ENCODE results near the gene CYP2W1. TPM values are rescaled to one million over a fixed set of nuclear protein-coding genes. Genes with fewer than 3 reads are reported as not detected.

Gene CYP2W1
- total RNA-seq, result not detected
- polyA plus RNA-seq, result not detected

GRCh38 chr7:983004-983615 lies at the start of gene CYP2W1:
Gene CYP2W1, plus strand, starts transcription at chr7:983181. Its CDS starts 31 bp downstream, at chr7:983212.
- POLR2A ChIA-PET (ENCODE audit: partially characterized antibody), result no interaction called here
- intact Hi-C loops (cut with micrococcal nuclease), result no loop called here
- H3K27me3 Mint-ChIP-seq, result peaks cover 3 to 4% of the 10 kb centered on the region in 2 donors

GRCh38 chr7:934469-935163 lies 48.4 kb upstream of the CYP2W1 start:
- Mint-ChIP-seq H3K36me3 (no peaks in the 10 kb centered on the region), H3K27ac (no peak overlapping the region), H3K4me3 (no peak overlapping the region), H3K9me3 (no peaks in the 10 kb centered on the region), H3K4me1 (peaks cover 7 to 11% (median 7%) of the 10 kb centered on the region in 4 donors), H3K27me3 (no peaks in the 10 kb centered on the region)
- Histone ChIP-seq H3K4me3 (ENCODE audit: low read length in 2 of 2) (no peak overlapping the region), H3K27ac (ENCODE audit: low read depth, low read length) (no peak overlapping the region), H3K36me3 (ENCODE audit: insufficient read depth, low read length) (no peaks in the 10 kb centered on the region), H3K9me3 (ENCODE audit: control insufficient read depth in 1 of 2, low read length in 2 of 2) (no peaks in the 10 kb centered on the region), H3K4me1 (ENCODE audit: insufficient read depth, low read length) (peaks cover 5% of the 10 kb centered on the region), H3K27me3 (ENCODE audit: insufficient read depth, low read length) (no peaks in the 10 kb centered on the region)
- ChIA-PET CTCF (ENCODE audit: partially characterized antibody) (no interaction called here), POLR2A (ENCODE audit: partially characterized antibody) (no interaction called here)
- DNase-seq, result no peak
- intact Hi-C loops (cut with micrococcal nuclease), result no loop called here

More at GRCh38 chr7:983004-983615, at the start of gene CYP2W1:
- Mint-ChIP-seq H3K4me1 (peaks cover 0 to 3% (median 0%) of the 10 kb centered on the region in 4 donors), H3K9me3 (no peaks in the 10 kb centered on the region), H3K4me3 (no peak within 1 kb of the TSS), H3K27ac (no peak within 1 kb of the TSS), H3K36me3 (no peaks in the 10 kb centered on the region)
- H3K4me1 ChIP-seq (ENCODE audit: insufficient read depth, low read length), result no peaks in the 10 kb centered on the region
- H3K27me3 ChIP-seq (ENCODE audit: insufficient read depth, low read length), result no peaks in the 10 kb centered on the region
- no peak for DNase-seq
- no peaks in the 10 kb centered on the region for H3K36me3 ChIP-seq (ENCODE audit: insufficient read depth, low read length)
- CTCF ChIA-PET (ENCODE audit: partially characterized antibody), result no interaction called here
- H3K9me3 ChIP-seq (ENCODE audit: control insufficient read depth in 1 of 2, low read length in 2 of 2), result no peaks in the 10 kb centered on the region
- H3K27ac ChIP-seq (ENCODE audit: low read depth, low read length), result no peak within 1 kb of the TSS
- H3K4me3 ChIP-seq (ENCODE audit: low read length in 2 of 2), result no peak within 1 kb of the TSS

- H3K27me3 ChIP-seq (ENCODE audit: insufficient read depth, low read length), result no peaks in the 10 kb centered on the region
- POLR2A ChIA-PET (ENCODE audit: partially characterized antibody), result no interaction called here
- no peaks in the 10 kb centered on the region for H3K27me3 Mint-ChIP-seq
- intact Hi-C loops (cut with micrococcal nuclease), result no loop called here
- no peak overlapping the region for H3K27ac Mint-ChIP-seq
- no peak overlapping the region for H3K4me3 Mint-ChIP-seq
- peaks cover 0 to 4% of the 10 kb centered on the region in 2 donors for H3K36me3 Mint-ChIP-seq
- H3K9me3 ChIP-seq (ENCODE audit: control insufficient read depth in 1 of 2, low read length in 2 of 2), result peaks cover 0 to 2% of the 10 kb centered on the region in 2 donors
- no peak overlapping the region for H3K27ac ChIP-seq (ENCODE audit: low read depth, low read length)
- no peak overlapping the region for H3K4me3 ChIP-seq (ENCODE audit: low read length in 2 of 2)
- peaks cover 5% of the 10 kb centered on the region for H3K4me1 ChIP-seq (ENCODE audit: insufficient read depth, low read length)
- no peak for DNase-seq
- peaks cover 0 to 7% (median 5%) of the 10 kb centered on the region in 4 donors for H3K4me1 Mint-ChIP-seq
- CTCF ChIA-PET (ENCODE audit: partially characterized antibody), result no interaction called here
- H3K9me3 Mint-ChIP-seq, result peaks cover 0 to 6% (median 3%) of the 10 kb centered on the region in 8 donors
- no peaks in the 10 kb centered on the region for H3K36me3 ChIP-seq (ENCODE audit: insufficient read depth, low read length)
Observed at GRCh38 chr7:935164-935873, 47.7 kb upstream of the CYP2W1 start.

GRCh38 chr7:935874-936385 lies 47.1 kb upstream of the CYP2W1 start:
- H3K27ac Mint-ChIP-seq, result peak overlapping the region in 1 of 7 donors; percentile 68
- H3K36me3 ChIP-seq (ENCODE audit: insufficient read depth, low read length), result no peaks in the 10 kb centered on the region
- H3K27me3 ChIP-seq (ENCODE audit: insufficient read depth, low read length), result no peaks in the 10 kb centered on the region
- intact Hi-C loops (cut with micrococcal nuclease), result no loop called here
- H3K4me1 ChIP-seq (ENCODE audit: insufficient read depth, low read length), result peaks cover 5% of the 10 kb centered on the region
- H3K27ac ChIP-seq (ENCODE audit: low read depth, low read length), result no peak overlapping the region
- H3K9me3 ChIP-seq (ENCODE audit: control insufficient read depth in 1 of 2, low read length in 2 of 2), result peaks cover 0 to 6% of the 10 kb centered on the region in 2 donors
- H3K27me3 Mint-ChIP-seq, result no peaks in the 10 kb centered on the region
- DNase-seq, result no peak
- H3K4me1 Mint-ChIP-seq, result peaks cover under 1 to 7% (median 5%) of the 10 kb centered on the region in 4 donors
- no peak overlapping the region for H3K4me3 Mint-ChIP-seq
- POLR2A ChIA-PET (ENCODE audit: partially characterized antibody), result no interaction called here
- no peak overlapping the region for H3K4me3 ChIP-seq (ENCODE audit: low read length in 2 of 2)
- peaks cover 0 to 12% (median 4%) of the 10 kb centered on the region in 8 donors for H3K9me3 Mint-ChIP-seq
- CTCF ChIA-PET (ENCODE audit: partially characterized antibody), result no interaction called here
- H3K36me3 Mint-ChIP-seq, result peaks cover 0 to 5% of the 10 kb centered on the region in 2 donors

DNA sequence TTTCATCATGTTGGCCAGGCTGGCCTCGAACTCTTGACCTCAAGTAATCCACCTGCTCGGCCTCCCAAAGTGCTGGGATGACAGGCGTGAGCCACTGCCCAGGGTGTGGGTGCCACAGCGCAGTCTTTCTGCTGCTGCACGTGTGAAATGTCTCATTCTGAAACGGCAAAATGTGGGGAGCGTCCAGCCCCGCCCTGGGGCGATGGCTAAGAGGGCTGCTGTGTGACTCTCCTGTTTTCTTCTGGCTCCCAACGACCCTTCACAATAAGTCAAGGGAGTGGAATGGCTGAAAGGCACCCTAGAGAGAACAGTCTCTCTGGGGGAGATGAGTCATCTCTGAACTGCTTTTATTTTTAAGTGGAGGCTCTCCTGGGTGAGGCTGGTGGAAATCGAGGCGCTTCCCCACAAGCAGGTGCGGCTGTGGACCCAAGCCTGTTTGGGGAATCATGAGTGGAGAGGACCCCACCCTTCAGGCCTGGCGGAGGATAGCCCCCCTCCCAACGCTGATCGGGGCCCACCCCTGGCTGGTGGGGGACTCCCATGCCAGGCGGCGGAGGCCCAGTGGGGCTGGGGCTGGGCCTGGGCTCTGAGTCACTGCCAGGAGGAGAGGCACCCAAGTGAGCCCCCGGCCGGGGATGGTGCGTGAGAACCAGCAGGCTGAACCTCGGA lies 46.5 kb upstream of the CYP2W1 start:
- Histone ChIP-seq H3K36me3 (ENCODE audit: insufficient read depth, low read length) (no peaks in the 10 kb centered on the region), H3K27me3 (ENCODE audit: insufficient read depth, low read length) (no peaks in the 10 kb centered on the region), H3K27ac (ENCODE audit: low read depth, low read length) (no peak overlapping the region), H3K9me3 (ENCODE audit: control insufficient read depth in 1 of 2, low read length in 2 of 2) (peaks cover 0 to 6% of the 10 kb centered on the region in 2 donors), H3K4me3 (ENCODE audit: low read length in 2 of 2) (no peak overlapping the region), H3K4me1 (ENCODE audit: insufficient read depth, low read length) (peaks cover 5% of the 10 kb centered on the region)
- intact Hi-C loops (cut with micrococcal nuclease), result no loop called here
- ChIA-PET CTCF (ENCODE audit: partially characterized antibody) (no interaction called here), POLR2A (ENCODE audit: partially characterized antibody) (no interaction called here)
- Mint-ChIP-seq H3K4me3 (no peak overlapping the region), H3K27ac (peak overlapping the region in 3 of 7 donors; percentile 15 to 68 (median 41)), H3K36me3 (peaks cover 0 to 5% of the 10 kb centered on the region in 2 donors), H3K27me3 (no peaks in the 10 kb centered on the region), H3K4me1 (peaks cover 4 to 7% (median 6%) of the 10 kb centered on the region in 4 donors), H3K9me3 (peaks cover 0 to 15% (median 4%) of the 10 kb centered on the region in 8 donors)
- DNase-seq, result no peak

GRCh38 chr7:937856-938484 lies 45.0 kb upstream of the CYP2W1 start:
- intact Hi-C loops (cut with micrococcal nuclease), result no loop called here
- Histone ChIP-seq H3K4me3 (ENCODE audit: low read length in 2 of 2) (no peak overlapping the region), H3K27me3 (ENCODE audit: insufficient read depth, low read length) (no peaks in the 10 kb centered on the region), H3K36me3 (ENCODE audit: insufficient read depth, low read length) (no peaks in the 10 kb centered on the region), H3K4me1 (ENCODE audit: insufficient read depth, low read length) (peaks cover 5% of the 10 kb centered on the region), H3K9me3 (ENCODE audit: control insufficient read depth in 1 of 2, low read length in 2 of 2) (peaks cover 0 to 6% of the 10 kb centered on the region in 2 donors), H3K27ac (ENCODE audit: low read depth, low read length) (no peak overlapping the region)
- no peak for DNase-seq
- CTCF ChIA-PET (ENCODE audit: partially characterized antibody), result interaction anchor here (0.9 to 2.3 kb wide), 2 partner anchors 9 to 29 kb away, joined by 3 to 7 read pairs; no protein-coding TSS in a partner anchor
- Mint-ChIP-seq H3K27me3 (peaks cover 0 to 2% of the 10 kb centered on the region in 2 donors), H3K27ac (no peak overlapping the region), H3K9me3 (peaks cover 0 to 15% (median 5%) of the 10 kb centered on the region in 8 donors), H3K4me1 (peaks cover 4 to 9% (median 6%) of the 10 kb centered on the region in 4 donors), H3K36me3 (peaks cover 0 to 5% of the 10 kb centered on the region in 2 donors), H3K4me3 (no peak overlapping the region)
- POLR2A ChIA-PET (ENCODE audit: partially characterized antibody), result interaction anchor here (1.4 kb wide), 1 partner anchor 14 kb away, joined by 4 read pairs; no protein-coding TSS in a partner anchor

Data from CD4-positive, alpha-beta memory T cell (primary cell).